Stimulated activated CD4-positive, alpha-beta T cell treated with anti-CD3 and anti-CD28 coated beads, Interleukin-2, amount 100 ng/mL, for 24 hours (primary cell): Measurements from ENCODE around the gene GINS1.
"Not testable (repeated sequence)": the region's sequence is repeated elsewhere in the genome, so short reads cannot be mapped to it uniquely, and the experiment has no call there.

Experiments
- DNase-seq, 2 donors: peaks; one replicate each; pipeline ENCODE4 v3.0.0-alpha.2; 2020

GINS1 gene

GRCh38 chr20:25390538-25391528, 16.6 kb upstream of the GINS1 start, which contains the start of gene ABHD12:
TSS of gene ABHD12 (minus strand) at chr20:25390835. CDS start at chr20:25390703, 132 bp downstream.
- DNase-seq, result peak; percentile 94

GRCh38 chr20:25394276-25394675, 13.2 kb upstream of the GINS1 start:
- no peak for DNase-seq

- DNase-seq, result no peak
Observed at GRCh38 chr20:25394996-25395395, 12.5 kb upstream of the GINS1 start.

- DNase-seq, result no peak
Observed at GRCh38 chr20:25397096-25397495, 10.4 kb upstream of the GINS1 start.

- DNase-seq, result no peak
Observed at GRCh38 chr20:25397821-25398220, 9.7 kb upstream of the GINS1 start.

GRCh38 chr20:25398376-25399036, 9.0 kb upstream of the GINS1 start:
- no peak for DNase-seq

- no peak for DNase-seq
Observed at GRCh38 chr20:25399037-25399430, 8.4 kb upstream of the GINS1 start.

- not testable (repeated sequence) for DNase-seq
Observed at GRCh38 chr20:25400291-25400732, 7.2 kb upstream of the GINS1 start.

GRCh38 chr20:25402583-25402982, 4.9 kb upstream of the GINS1 start:
- DNase-seq, result no peak

- DNase-seq, result no peak
Observed at GRCh38 chr20:25408170-25408547, 686 bp downstream of the GINS1 start.

GRCh38 chr20:25408890-25409289, 1.4 kb downstream of the GINS1 start:
- DNase-seq, result no peak

- DNase-seq, result no peak
Observed at GRCh38 chr20:25418776-25419175, 11.3 kb downstream of the GINS1 start.

- DNase-seq, result no peak
Observed at GRCh38 chr20:25421102-25421501, 13.6 kb downstream of the GINS1 start.

- DNase-seq, result no peak
Observed at GRCh38 chr20:25422032-25422431, 14.6 kb downstream of the GINS1 start.

- no peak for DNase-seq
Observed at GRCh38 chr20:25424536-25424935, 17.1 kb downstream of the GINS1 start.

GRCh38 chr20:25437153-25437581, 29.7 kb downstream of the GINS1 start:
- no peak for DNase-seq

GRCh38 chr20:25439328-25439727, 31.9 kb downstream of the GINS1 start:
- DNase-seq, result no peak

GRCh38 chr20:25444556-25444955, 37.1 kb downstream of the GINS1 start:
- DNase-seq, result no peak

GRCh38 chr20:25447671-25448070, 40.2 kb downstream of the GINS1 start:
- no peak for DNase-seq

- DNase-seq, result no peak
Observed at GRCh38 chr20:25452333-25452732, 44.9 kb downstream of the GINS1 start.

GRCh38 chr20:25453035-25453810, 45.8 kb downstream of the GINS1 start:
- no peak for DNase-seq

GRCh38 chr20:25454153-25454900, 46.9 kb downstream of the GINS1 start:
- no peak for DNase-seq
